Measurements from ENCODE around the gene LINGO3.

- no peak for TF ChIP-seq POLR2AphosphoS5 (IDR thresholded peaks at IDR 0.05)
- TF ChIP-seq POLR2A (IDR thresholded peaks at IDR 0.05): no peak
Measured at GRCh38 chr19:2343289-2343982, 35.5 kb upstream of the LINGO3 start.
